ENCODE results near the gene FUT7.

Gene FUT7

GRCh38 chr9:137031904-137032640 is at the start of gene FUT7:
FUT7 (minus strand) TSS chr9:137032088; CDS start chr9:137031991, 97 bp downstream.
- no peak for DNase-seq (ENCODE audit: low read depth)

- no peak for DNase-seq (ENCODE audit: low read depth)
Measured at GRCh38 chr9:137080260-137081122, 48.6 kb upstream of the FUT7 start.

- DNase-seq (ENCODE audit: low read depth), result no peak
Measured at GRCh38 chr9:137079401-137079787, 47.5 kb upstream of the FUT7 start.

- no peak for DNase-seq (ENCODE audit: low read depth)
Measured at GRCh38 chr9:137078701-137079400, 47.0 kb upstream of the FUT7 start.

GRCh38 chr9:137077758-137078693 is 46.1 kb upstream of the FUT7 start:
- peak; percentile 34 for DNase-seq (ENCODE audit: low read depth)

DNA sequence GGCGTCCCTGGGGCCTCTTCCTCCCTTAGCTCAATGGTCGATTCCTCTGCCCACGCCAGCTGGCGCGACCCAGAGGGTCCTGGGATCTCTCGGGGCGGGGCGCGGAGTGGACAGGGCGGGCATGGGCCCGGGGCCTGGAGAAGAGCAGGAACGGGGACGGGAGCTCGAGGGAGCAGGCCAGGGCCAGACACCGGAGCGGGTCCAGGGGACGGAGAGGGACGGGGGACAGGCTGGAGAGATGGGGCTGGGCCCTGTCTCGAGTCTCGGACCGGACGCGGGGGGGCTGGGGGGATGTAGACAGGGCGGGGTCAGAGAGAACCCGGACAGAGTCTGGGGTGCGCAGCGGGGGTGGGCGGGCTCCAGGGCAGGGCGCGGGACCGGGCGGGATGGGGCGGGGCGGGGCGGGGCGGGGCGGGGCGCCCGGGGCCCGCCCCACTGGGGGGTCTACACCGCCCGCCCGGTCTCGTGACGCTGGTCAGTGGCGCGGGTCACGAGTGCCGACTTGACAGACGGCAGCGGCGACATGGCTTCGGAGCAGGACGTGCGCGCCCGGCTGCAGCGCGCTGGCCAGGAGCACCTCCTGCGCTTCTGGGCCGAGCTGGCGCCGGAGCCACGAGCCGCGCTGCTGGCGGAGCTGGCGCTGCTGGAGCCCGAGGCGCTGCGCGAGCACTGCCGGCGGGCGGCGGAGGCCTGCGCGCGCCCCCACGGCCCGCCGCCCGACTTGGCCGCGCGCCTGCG is 45.3 kb upstream of the FUT7 start, which contains the start of gene UAP1L1:
Gene UAP1L1 (plus strand): TSS at position 508 of the 738 bp plus-strand sequence. CDS start 16 bp downstream, at position 524.
- peak; percentile 69 for DNase-seq (ENCODE audit: low read depth)

GRCh38 chr9:137076636-137077009 is 44.7 kb upstream of the FUT7 start:
- no peak for DNase-seq (ENCODE audit: low read depth)

DNA sequence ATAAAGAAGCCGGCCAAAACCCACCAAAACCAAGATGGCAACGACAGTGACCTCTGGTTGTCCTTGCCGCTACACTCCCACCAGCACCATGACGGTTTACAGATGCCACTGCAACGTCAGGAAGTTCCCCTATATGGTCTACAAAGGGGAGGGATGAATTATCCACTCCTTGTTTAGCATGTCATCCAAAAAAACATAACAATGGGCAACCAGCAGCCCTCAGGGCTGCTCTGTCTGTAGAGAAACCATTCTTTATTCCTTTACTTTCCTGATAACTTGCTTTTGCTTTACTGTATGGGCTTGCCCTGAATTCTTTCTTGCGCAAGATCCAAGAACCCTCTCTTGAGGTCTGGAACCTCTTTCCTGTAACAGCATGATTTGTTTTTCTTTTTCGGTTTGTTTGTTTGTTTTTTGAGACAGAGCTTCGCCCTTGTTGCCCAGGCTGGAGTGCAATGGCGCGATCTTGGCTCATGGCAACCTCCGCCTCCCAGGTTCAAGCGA is 43.4 kb upstream of the FUT7 start:
- DNase-seq (ENCODE audit: low read depth), result no peak

GRCh38 chr9:137074657-137075274 is 42.9 kb upstream of the FUT7 start:
- DNase-seq (ENCODE audit: low read depth), result no peak

- DNase-seq (ENCODE audit: low read depth), result no peak
Measured at GRCh38 chr9:137073992-137074399, 42.1 kb upstream of the FUT7 start.

- DNase-seq (ENCODE audit: low read depth), result no peak
Measured at GRCh38 chr9:137071282-137071681, 39.4 kb upstream of the FUT7 start.

- no peak for DNase-seq (ENCODE audit: low read depth)
Measured at GRCh38 chr9:137070906-137071275, 39.0 kb upstream of the FUT7 start.

GRCh38 chr9:137070201-137070905 is 38.5 kb upstream of the FUT7 start, which contains the start of gene SAPCD2:
SAPCD2 (minus strand) TSS chr9:137070557; CDS start chr9:137070460, 97 bp downstream.
- DNase-seq (ENCODE audit: low read depth), result peak; percentile 90

GRCh38 chr9:137069508-137070091 is 37.7 kb upstream of the FUT7 start:
- no peak for DNase-seq (ENCODE audit: low read depth)

DNA sequence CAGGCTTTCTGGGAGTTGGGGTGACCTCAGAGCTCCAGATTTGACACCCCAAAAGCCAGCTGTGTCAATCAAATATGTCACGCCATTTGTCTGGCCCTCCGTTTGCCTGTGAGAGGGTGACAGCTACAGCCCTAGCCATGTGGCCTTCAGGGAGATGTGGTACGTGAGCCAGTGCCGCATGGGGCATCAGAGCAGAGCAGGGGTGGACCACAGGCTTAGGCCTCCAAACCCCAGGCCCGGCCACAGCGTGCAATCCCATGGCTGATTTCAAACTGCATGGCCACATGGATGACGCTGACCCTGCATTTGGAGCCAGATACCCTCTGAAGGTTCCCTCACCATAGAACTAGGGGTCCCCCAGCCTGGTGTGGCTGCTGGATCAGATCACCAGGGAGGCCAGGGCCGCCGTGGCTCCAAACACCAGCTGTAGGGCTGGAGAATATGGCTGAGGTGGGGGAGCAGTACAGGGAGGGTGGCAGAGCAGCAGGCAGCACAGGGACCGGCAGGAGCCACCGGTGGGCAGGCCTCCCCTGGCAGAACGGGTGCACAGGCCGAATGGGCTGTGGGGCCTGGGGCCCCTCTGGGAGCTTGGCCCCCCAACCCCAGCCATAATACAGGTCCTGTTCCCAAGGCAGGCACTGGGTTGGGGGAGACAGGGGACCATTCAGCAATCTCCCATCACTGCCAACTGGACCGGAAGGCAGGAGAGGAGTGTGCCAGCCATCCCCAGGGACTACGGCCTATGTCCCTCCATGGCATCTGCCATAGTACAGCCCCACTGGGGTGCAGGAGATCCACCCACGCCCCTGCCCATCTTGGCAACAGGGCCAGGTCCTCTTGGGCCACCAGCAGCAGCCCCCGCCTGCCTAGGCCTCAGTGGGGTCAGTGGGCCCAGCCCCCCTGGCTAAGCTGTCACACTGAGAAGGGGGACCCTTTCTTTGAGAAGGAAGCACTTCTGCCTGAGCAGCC is 36.9 kb upstream of the FUT7 start:
- DNase-seq (ENCODE audit: low read depth), result no peak

- peak; percentile 78 for DNase-seq (ENCODE audit: low read depth)
Measured at GRCh38 chr9:137067860-137068538, 36.1 kb upstream of the FUT7 start.

Measured in EH (cell line).